GM21576 (cell line): ENCODE data around the gene CST9.
A peak's percentile ranks its signal among the peaks of the same experiment; 100 is the strongest.
"Not testable (repeated sequence)": the region's sequence is repeated elsewhere in the genome, so short reads cannot be mapped to it uniquely, and the experiment has no call there.

Experiments
- ATAC-seq: cut with Tn5 transposase; IDR thresholded peaks from one replicate; pipeline ENCODE4 v1.9.1; 2021; ENCODE audit warnings: mild to moderate bottlenecking, moderate library complexity; ENCODE audit not compliant: unreplicated experiment

The CST9 gene

DNA sequence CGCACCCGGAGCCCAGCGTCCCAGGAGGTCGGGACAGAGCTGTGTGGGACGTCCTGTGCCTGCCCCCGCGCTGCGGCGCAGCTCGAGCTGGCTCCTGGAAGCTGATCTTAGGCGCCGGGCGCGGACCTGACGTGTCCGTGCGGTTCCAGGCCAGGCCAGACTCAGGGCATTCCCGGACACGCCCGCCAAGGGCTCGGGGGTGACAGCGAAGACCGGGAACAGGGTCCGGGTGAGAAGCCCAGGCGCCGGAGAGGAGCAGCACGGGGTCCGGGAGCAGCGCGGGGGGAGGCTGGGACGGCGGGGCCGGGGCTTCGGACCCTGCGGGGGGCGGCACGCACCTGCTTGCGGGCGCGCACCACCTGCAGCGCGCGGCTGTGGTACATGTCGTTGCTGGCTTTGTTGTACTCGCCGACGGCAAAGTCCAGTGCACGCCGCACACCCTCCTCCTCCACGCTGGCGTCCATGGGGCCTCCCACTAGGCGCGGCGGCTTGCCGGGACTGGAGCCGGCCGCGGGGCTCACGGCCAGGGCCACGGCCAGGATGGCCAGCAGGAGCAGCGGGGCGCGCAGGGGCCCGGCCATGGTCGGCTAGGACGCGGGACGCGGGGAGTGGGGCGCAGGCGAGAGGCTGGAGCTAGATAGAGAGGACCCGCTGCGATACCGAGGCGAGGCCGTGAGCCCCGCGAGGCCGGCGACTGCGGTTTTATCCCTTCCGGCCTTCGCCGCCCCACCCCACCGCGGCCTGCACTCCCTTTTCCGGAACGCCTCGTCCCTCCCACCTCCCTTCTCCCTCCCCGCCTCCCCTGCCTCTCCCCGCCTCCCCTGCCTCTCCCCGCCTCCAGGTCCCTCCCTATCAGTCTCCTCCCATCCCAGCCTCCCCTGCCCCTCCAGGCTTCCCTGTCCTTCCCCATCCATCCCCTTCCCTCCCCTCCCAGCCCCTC, 31.8 kb upstream of the CST9 start, which contains the start of gene CST3:
Gene CST3, minus strand, starts transcription at position 674 of the 940 bp plus-strand sequence. Its CDS starts 93 bp downstream, at position 581.
- peak; percentile 41 for ATAC-seq

DNA sequence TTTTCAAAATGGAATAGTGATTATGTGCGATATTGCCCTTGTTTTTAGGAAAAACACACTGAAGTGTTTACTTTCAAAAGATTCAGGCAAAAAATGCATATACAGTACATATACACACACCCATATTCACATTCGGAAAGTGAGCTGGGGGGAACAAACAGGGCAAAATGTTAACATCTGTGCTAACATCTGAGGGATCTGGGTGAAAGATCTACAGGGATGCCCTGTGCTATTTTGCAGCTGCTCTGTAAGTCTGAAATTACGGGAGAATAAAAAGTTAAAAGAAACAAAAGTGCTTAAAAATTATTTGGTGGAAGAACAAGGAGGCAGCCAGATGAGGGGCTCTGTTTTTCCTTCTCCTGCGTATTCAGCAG, 31.2 kb upstream of the CST9 start:
- no peak for ATAC-seq

GRCh38 chr20:23636182-23636907, 30.6 kb upstream of the CST9 start:
- ATAC-seq: no peak

DNA sequence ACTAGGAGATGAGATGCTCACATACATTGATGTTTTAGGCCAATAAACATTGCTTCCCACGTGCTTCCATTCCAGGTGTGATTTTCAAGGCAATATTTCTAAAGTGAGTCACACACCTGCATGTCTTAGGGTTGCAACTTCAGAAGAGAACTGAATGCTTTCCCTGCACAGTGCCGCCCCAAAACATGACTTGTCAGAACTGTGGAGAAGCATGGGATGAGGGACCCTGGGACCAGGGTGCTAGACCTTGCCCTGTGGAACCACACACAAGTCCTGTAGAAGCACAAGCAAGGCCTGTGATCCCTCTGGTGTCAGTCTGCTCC, 30.0 kb upstream of the CST9 start:
- ATAC-seq: not testable (repeated sequence)

GRCh38 chr20:23634985-23635767, 29.5 kb upstream of the CST9 start:
- no peak for ATAC-seq

DNA sequence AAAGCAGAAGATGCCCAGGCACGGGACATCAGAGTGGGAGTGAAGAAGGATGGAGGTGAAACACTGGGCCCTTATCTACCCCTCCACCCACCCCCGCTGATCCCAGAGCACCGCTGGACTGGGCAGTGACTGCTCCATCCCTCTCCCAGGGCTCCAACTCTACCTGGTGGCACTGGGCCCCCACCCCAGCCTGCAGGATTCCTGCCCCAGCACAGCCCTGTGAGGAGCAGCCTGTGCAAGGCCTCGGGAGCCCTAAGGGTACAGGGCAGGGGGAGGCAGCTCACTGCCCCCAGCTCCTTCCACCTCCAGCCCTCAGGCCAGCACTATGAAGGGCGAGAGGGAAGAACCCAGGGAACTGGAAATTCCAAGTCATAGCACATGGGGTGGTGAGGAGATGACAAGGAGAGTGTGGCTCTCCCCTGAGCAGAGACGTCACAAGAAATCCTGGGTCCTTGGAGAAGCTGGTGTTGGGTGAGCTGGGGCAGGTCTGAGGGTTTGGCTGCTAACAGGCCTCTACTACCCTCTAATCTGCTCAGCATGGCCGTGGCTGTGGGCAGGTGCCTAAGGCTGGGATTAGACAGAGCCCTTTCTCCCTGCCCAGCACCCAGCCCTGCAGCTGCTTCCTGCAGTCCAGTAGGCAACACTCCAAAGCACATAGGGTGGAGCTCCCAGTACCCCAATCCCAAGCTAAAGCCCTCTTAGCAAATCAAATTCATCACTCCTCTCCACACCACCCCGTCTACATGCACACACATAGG, 28.5 kb upstream of the CST9 start:
- ATAC-seq: no peak

DNA sequence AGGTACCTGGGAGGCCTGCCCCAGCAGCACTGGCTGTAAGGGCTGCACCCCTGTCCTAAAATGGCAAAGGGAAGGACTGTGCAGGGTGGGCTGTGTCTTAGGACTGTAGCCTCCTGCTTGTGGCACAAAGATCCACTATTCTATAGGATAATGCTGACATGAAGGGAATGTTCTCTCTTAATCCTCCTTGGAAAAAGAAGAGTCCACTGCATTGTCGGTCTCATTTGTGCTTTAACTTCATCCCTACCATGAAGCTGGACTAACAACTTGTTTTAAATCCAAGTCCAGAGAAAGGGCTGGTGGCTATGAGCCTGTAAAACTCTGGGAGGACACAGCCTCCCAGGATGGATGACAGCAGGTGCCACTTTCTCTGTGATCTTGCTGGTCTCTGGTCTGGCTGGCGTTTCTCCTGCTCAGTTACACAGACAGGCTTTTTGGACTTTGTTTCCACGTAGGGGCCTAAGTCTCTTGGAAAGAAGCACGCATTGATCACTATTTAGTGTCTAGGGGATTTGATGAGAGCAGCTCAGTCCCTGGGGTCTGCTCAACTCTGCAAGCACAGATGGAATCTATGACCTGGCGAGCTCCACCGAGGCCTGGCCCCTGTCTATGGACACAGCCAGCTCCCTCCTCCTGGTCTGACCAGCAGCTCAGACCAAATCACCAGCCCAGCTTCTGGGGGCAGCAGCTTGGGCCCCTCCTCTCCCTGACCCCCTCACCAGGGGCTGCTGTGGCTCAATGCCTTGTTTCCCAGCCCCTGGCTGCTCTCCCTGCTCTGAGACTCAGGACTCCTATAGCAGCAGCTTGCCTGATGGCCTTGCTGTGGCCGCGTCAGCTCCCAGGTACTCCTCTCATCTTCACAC, 27.2 kb upstream of the CST9 start:
- ATAC-seq: no peak

DNA sequence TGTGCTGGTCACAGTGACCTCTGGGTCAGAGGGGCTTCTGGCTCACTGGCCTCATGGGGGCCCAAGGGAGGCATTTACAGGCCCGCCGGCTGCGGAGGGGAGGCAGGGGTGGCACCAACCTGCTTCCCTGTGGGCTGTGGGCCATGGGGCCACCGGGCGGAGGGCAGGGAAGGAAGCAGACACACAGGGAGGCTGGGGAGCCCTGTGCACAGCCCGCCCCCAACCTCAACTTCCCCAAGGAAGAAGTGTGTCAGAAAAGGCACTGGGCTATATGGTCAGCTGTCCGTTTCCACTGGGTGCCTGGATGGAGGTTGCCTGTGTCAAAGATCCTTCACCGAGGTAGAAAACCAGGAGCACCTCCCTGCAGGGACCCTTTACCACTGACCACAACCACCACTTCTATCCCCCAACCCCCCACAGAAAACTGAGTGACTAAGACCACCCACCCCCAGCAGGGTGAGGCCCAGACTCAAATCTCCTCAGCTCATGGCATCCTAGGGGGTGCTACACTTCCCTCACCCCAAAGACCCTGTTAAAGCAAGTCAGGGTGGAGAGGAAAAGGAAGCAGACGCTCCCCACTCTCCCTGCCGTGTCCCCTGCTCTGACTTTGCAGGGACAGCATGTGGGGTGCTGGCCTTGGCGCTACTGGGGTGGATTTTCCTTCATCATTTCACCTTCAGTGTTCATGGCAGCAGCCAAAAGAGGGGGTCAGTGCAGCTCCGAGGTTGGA, 26.4 kb upstream of the CST9 start:
- ATAC-seq: no peak

- ATAC-seq: no peak
Measured at GRCh38 chr20:23631226-23631822, 25.6 kb upstream of the CST9 start.

- ATAC-seq: no peak
Measured at GRCh38 chr20:23630392-23630849, 24.7 kb upstream of the CST9 start.

DNA sequence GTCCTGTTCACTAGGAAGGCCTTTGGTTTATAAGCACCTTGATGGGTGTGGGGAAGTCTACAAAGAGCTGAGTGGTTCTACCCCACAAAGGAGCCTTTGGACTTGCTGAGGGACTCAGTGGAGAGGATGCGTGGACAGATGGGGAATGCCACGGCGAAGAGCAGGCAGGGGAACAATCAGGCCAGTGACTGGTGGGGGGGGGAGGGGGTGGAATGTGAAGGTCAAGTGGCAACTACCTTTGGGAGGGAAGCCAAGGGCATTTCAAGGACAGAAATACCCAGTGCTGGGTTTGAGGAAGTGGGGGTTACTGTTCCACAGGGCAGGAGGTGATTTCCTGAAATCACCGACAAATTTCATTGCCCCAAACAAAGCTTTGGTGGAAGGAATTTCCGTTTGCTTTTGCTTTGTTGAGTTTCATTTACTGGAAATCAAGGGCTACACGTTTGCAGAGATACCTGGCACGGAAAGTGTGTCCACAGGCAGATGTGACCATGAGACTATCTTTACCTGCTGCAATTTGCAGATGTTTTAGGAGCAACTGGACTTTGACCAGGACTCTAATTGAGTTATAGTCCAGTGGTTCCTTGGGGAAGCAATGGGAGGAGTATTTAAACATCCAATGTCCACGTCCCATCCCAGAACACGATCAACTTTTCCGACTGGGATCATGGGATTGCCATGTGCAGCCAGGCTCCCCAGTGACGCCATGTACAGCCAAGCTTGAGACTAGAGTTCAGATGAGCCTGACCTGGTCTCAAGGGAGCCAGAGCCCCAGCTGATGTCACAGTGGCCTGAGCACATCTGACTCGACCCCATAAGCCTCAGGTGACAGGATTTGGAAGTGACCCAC, 24.1 kb upstream of the CST9 start:
- ATAC-seq: no peak

DNA sequence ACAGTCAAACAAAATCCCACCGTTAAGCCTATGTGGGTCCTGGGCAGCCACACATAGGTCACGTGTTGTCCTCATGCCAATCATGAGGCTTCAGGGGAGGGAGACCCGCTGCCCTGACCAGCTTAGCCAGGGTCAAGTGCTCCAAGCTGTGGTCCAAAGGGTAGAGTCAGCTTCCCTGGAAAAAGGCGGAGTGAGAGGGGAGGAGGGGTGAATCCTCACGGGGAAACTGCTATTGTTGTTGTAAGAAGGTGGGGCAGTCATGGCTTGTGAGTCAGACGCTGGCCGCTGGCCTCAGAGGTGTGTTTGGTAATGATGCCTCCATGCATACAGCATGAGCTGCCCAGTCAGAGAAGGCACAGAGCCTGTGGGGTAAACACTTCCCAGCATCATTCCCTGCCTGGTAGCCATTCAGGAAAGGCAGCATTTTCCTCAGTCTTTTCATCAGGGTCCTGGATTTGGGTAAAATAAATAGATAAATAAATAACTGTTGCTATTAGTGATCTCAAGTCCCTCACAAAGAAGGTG, 23.4 kb upstream of the CST9 start:
- no peak for ATAC-seq

- ATAC-seq: no peak
Measured at GRCh38 chr20:23628402-23629016, 22.8 kb upstream of the CST9 start.

GRCh38 chr20:23627501-23627900, 21.8 kb upstream of the CST9 start:
- ATAC-seq: no peak

GRCh38 chr20:23626040-23626620, 20.4 kb upstream of the CST9 start:
- no peak for ATAC-seq

DNA sequence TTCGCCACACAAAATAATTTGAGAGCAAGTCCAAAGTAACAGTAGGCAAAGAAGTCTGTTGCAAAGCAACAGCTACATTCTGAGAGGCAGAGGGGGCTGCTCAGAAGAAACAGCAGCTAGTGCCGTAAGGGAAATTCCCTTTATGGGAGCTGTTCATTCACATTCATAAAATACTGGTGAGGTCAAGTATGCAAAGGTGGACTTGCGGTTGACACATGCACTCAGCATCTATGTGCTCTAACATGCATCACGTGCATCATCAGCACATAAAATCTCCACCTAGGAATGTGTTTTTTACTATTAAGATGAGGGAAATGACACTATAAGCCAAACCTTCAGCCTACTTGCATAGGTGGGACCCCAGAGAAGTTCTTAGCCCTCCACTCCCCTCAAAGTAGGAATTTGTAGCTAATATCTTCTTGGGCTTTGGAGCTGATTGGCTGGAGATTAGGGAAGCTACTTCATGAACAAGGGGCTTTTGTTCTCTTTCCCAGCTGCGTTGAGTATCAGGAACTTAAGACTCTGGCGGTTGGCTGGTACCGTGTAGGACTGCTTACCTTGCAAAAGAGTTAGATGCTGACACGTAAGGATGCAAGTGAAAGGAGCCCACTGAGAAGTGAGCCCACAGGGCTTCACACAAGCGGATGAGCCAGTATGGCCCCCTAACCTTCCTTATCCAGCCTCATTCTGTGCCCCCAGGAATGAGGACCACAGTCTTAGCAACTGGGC, 19.7 kb upstream of the CST9 start:
- no peak for ATAC-seq
